Neuronal stem cell (in vitro differentiated cells): ENCODE measurements around the gene PSMB11. TPM values are rescaled to one million over a fixed set of nuclear protein-coding genes. Genes with fewer than 3 reads are reported as not detected.

ENCODE experiments used
- DNase-seq: peaks from one replicate; pipeline ENCODE4 v3.0.0-alpha.2; 2013; ENCODE audit warnings: low spot score
- H2AFZ ChIP-seq: one replicate; pipeline ENCODE4 v1.6.1; 2013; ENCODE audit warnings: mild to moderate bottlenecking, low read length, inconsistent platforms
- H2AK5ac ChIP-seq: 2 replicates; pipeline ENCODE4 v1.6.1; 2013; ENCODE audit warnings: low read depth, mild to moderate bottlenecking, inconsistent platforms, low read length, moderate library complexity, mixed read lengths
- H2BK120ac ChIP-seq: 2 replicates; pipeline ENCODE4 v1.6.1; 2013; ENCODE audit warnings: low read depth, mild to moderate bottlenecking, inconsistent platforms, low read length, moderate library complexity, mixed read lengths
- H2BK12ac ChIP-seq: one replicate; pipeline ENCODE4 v1.6.1; 2013; ENCODE audit warnings: low read length, inconsistent platforms
- H2BK15ac ChIP-seq: 2 replicates; pipeline ENCODE4 v1.6.1; 2013; ENCODE audit warnings: mild to moderate bottlenecking, low read length, inconsistent platforms, mixed read lengths
- H2BK5ac ChIP-seq: one replicate; pipeline ENCODE4 v1.6.1; 2013; ENCODE audit warnings: inconsistent platforms, mild to moderate bottlenecking, low read length, moderate library complexity
- H3K14ac ChIP-seq: one replicate; pipeline ENCODE4 v1.6.1; 2013; ENCODE audit warnings: low read length, inconsistent platforms
- H3K18ac ChIP-seq: 2 replicates; pipeline ENCODE4 v1.6.1; 2013; ENCODE audit warnings: low read length, inconsistent platforms
- H3K23ac ChIP-seq: 2 replicates; pipeline ENCODE4 v1.6.1; 2013; ENCODE audit warnings: low read depth, mild to moderate bottlenecking, mixed read lengths, low read length, inconsistent platforms; ENCODE audit not compliant: poor library complexity
- H3K27ac ChIP-seq: replicated peaks from 3 replicates; pipeline ENCODE4 v1.5.1; 2013; ENCODE audit warnings: low read length, inconsistent platforms
- H3K27me3 ChIP-seq, 3 experiments: 2 replicates each; pipeline ENCODE4 v1.6.1; 2013; ENCODE audit warnings: low read length in 3 of 3, mild to moderate bottlenecking in 2 of 3, inconsistent platforms in 1 of 3, low read depth in 1 of 3, mixed read lengths in 1 of 3, moderate library complexity in 1 of 3; ENCODE audit not compliant: control insufficient read depth in 3 of 3, insufficient read depth in 3 of 3
- H3K36me3 ChIP-seq, 2 donors: replicated peaks in 1 of 2; 2 replicates each; pipeline ENCODE4 v1.6.1; 2013; ENCODE audit warnings: low read length in 2 of 2; ENCODE audit not compliant: control insufficient read depth in 2 of 2, insufficient read depth in 2 of 2
- H3K4ac ChIP-seq: 2 replicates; pipeline ENCODE4 v1.6.1; 2013; ENCODE audit warnings: inconsistent platforms, mild to moderate bottlenecking, low read length, moderate library complexity
- H3K4me1 ChIP-seq, 2 donors: 1 replicate in 1 of 2; 2 replicates in 1 of 2; pipeline ENCODE4 v1.6.1; 2013; ENCODE audit warnings: low read length in 2 of 2, low read depth in 1 of 2; ENCODE audit not compliant: control insufficient read depth in 2 of 2, insufficient read depth in 1 of 2
- H3K4me2 ChIP-seq: one replicate; pipeline ENCODE4 v1.6.1; 2013; ENCODE audit warnings: mild to moderate bottlenecking, low read length, inconsistent platforms; ENCODE audit not compliant: insufficient read depth, poor library complexity, severe bottlenecking
- H3K4me3 ChIP-seq, 2 donors: 2 replicates each; pipeline ENCODE4 v1.5.1; 2013; ENCODE audit warnings: low read length in 2 of 2, mild to moderate bottlenecking in 2 of 2, inconsistent platforms in 1 of 2, moderate library complexity in 1 of 2
- H3K79me1 ChIP-seq: one replicate; pipeline ENCODE4 v1.6.1; 2013; ENCODE audit warnings: low read depth, mild to moderate bottlenecking, inconsistent platforms, low read length, moderate library complexity
- H3K9ac ChIP-seq: one replicate; pipeline ENCODE4 v1.6.1; 2013; ENCODE audit warnings: mild to moderate bottlenecking, low read depth, low read length, inconsistent platforms; ENCODE audit not compliant: poor library complexity
- H3K9me3 ChIP-seq, 2 donors: replicated peaks in 1 of 2; 2 replicates each; pipeline versions ENCODE3 to v1.6.1; 2013; ENCODE audit warnings: low read length in 2 of 2, mild to moderate bottlenecking in 2 of 2, inconsistent platforms in 1 of 2, low read depth in 1 of 2, mixed read lengths in 1 of 2, moderate library complexity in 1 of 2; ENCODE audit not compliant: control insufficient read depth in 2 of 2, insufficient read depth in 1 of 2
- H4K8ac ChIP-seq: one replicate; pipeline ENCODE4 v1.6.1; 2013; ENCODE audit warnings: low read depth, mild to moderate bottlenecking, inconsistent platforms, low read length, moderate library complexity
- H4K91ac ChIP-seq: one replicate; pipeline ENCODE4 v1.6.1; 2013; ENCODE audit warnings: low read length, low read depth, mild to moderate bottlenecking, inconsistent platforms; ENCODE audit not compliant: poor library complexity
- WGBS, 2 donors: extraction: QIAGEN DNeasy Blood & Tissue Kit; methylation state at CpG; one replicate each; pipeline ENCODE4 v1.1.7; 2013; ENCODE audit warnings: missing lambda C conversion rate in 2 of 2, mixed read lengths in 1 of 2; ENCODE audit not compliant: insufficient read length in 2 of 2, insufficient replicate concordance in 1 of 2; ENCODE audit errors: extremely low coverage in 2 of 2; 5-methylcytosine and 5-hydroxymethylcytosine counted together
- polyA plus RNA-seq, 2 experiments: library from polyadenylated mRNA; stranded (reverse); fragments of 200-250 nt; gene quantifications; one replicate each; pipeline ENCODE4 v1.2.3, GENCODE V29; 2013

Gene PSMB11, protein sequence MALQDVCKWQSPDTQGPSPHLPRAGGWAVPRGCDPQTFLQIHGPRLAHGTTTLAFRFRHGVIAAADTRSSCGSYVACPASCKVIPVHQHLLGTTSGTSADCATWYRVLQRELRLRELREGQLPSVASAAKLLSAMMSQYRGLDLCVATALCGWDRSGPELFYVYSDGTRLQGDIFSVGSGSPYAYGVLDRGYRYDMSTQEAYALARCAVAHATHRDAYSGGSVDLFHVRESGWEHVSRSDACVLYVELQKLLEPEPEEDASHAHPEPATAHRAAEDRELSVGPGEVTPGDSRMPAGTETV
- polyA plus RNA-seq (2013, experiment 1 of 2): not detected
- not detected for polyA plus RNA-seq (2013, experiment 2 of 2)

DNA sequence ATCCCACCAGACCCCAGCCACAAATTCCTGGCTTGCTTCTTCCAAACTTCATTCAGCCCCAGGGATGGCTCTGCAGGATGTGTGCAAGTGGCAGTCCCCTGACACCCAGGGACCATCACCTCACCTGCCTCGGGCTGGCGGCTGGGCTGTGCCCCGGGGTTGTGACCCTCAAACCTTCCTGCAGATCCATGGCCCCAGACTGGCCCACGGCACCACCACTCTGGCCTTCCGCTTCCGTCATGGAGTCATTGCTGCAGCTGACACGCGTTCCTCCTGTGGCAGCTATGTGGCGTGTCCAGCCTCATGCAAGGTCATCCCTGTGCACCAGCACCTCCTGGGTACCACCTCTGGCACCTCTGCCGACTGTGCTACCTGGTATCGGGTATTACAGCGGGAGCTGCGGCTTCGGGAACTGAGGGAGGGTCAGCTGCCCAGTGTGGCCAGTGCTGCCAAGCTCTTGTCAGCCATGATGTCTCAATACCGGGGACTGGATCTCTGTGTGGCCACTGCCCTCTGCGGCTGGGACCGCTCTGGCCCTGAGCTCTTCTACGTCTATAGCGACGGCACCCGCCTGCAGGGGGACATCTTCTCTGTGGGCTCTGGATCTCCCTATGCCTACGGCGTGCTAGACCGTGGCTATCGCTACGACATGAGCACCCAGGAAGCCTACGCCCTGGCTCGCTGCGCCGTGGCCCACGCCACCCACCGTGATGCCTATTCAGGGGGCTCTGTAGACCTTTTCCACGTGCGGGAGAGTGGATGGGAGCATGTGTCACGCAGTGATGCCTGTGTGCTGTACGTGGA is at the start of gene PSMB11:
TSS of gene PSMB11 (plus strand) at position 51 of the 804 bp plus-strand sequence. CDS start at position 65, 14 bp downstream.
- Histone ChIP-seq H3K9ac (peak within 1 kb of the TSS; percentile 63), H3K4me2 (no peak within 1 kb of the TSS), H3K23ac (peak within 1 kb of the TSS; percentile 73), H2BK120ac (no peak within 1 kb of the TSS), H3K14ac (peak within 1 kb of the TSS; percentile 50), H3K79me1 (peaks cover 2% of the 10 kb centered on the region), H3K4me1 (peaks cover 5 to 6% of the 10 kb centered on the region in 2 donors), H3K36me3 (peaks cover 0 to 4% of the 10 kb centered on the region in 2 donors), H2BK12ac (peak within 1 kb of the TSS; percentile 67), H2BK5ac (peak within 1 kb of the TSS; percentile 10), H3K4me3 (no peak within 1 kb of the TSS), H3K27me3 (no peaks in the 10 kb centered on the region), H2AK5ac (peak within 1 kb of the TSS; percentile 94), H4K91ac (no peak within 1 kb of the TSS), H2BK15ac (peak within 1 kb of the TSS; percentile 81), H3K9me3 (peaks cover 0 to 1% of the 10 kb centered on the region in 2 donors), H3K27ac (no peak within 1 kb of the TSS), H3K18ac (peak within 1 kb of the TSS; percentile 70), H3K4ac (peak within 1 kb of the TSS; percentile 89), H2AFZ (peak within 1 kb of the TSS; percentile 90), H4K8ac (peak within 1 kb of the TSS; percentile 17)
- no CpG with 5 or more reads among the region's 36 CpGs for WGBS, 2 donors
- no peak for DNase-seq

DNA sequence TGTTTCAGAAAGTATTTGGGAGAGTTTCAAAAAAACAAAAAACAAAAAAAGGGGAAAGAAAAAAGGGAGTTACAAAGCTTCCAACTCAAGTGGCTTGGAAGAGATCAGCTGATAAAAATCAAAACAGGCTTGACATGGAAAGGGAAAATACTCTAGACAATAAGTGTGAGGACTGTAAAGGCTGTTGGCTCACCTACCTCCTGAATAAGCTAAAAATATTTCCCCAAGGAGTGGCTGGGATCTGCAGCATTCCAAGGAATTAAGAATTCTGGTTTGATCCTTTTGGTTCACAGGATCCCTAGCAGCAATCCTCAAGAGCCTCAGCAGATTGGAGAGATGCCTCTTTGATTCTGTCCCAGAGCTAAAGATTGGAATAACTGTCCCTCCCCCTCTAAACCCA is 48.5 kb upstream of the PSMB11 start:
- peaks cover 1 to 17% of the 10 kb centered on the region in 2 donors for H3K36me3 ChIP-seq
- no peaks in the 10 kb centered on the region for H3K27me3 ChIP-seq
- no peak overlapping the region for H3K27ac ChIP-seq
- H2AFZ ChIP-seq: no peak overlapping the region
- no peak overlapping the region for H4K91ac ChIP-seq
- H2BK5ac ChIP-seq: no peak overlapping the region
- H3K18ac ChIP-seq: no peak overlapping the region
- H3K9me3 ChIP-seq: no peaks in the 10 kb centered on the region
- no peak overlapping the region for H3K4ac ChIP-seq
- no peak overlapping the region for H2BK12ac ChIP-seq
- peaks cover 0 to 4% of the 10 kb centered on the region in 2 donors for H3K4me1 ChIP-seq
- no peaks in the 10 kb centered on the region for H3K79me1 ChIP-seq
- H3K9ac ChIP-seq: no peak overlapping the region
- H2BK15ac ChIP-seq: no peak overlapping the region
- H2BK120ac ChIP-seq: no peak overlapping the region
- H3K4me2 ChIP-seq: no peak overlapping the region
- no peak overlapping the region for H2AK5ac ChIP-seq
- H4K8ac ChIP-seq: no peak overlapping the region
- H3K4me3 ChIP-seq: no peak overlapping the region
- no peak overlapping the region for H3K14ac ChIP-seq
- DNase-seq: no peak
- H3K23ac ChIP-seq: no peak overlapping the region

DNA sequence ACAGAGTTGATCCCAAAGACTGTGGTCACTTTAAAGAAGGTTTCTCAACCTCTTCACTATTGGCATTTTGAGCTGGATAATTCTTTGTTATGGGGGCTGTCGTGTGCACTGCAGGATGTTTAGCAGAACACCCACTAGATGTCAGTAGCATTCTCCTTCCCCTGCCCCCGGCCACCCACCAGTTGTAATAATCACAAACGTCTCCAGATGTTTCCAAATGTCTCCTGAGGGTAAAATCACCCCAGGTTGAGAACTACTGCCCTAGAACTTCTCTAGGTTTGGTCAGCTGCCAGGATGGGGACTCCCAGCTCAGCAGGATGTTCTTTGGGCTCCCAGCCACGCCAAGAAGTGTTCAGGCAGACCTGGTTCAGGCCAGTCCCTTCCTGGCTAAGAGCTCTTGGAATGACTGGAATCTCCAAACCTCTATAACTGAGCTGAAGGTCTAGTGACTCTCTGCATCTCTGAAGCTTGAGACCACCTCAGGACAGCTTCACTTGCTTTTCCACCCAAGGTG is 47.2 kb upstream of the PSMB11 start:
- Histone ChIP-seq H3K27me3 (no peaks in the 10 kb centered on the region), H2AK5ac (no peak overlapping the region), H3K14ac (no peak overlapping the region), H3K4ac (no peak overlapping the region), H2BK15ac (no peak overlapping the region), H3K27ac (no peak overlapping the region), H3K18ac (peak overlapping the region; percentile 31), H4K91ac (no peak overlapping the region), H2BK12ac (no peak overlapping the region), H3K9ac (no peak overlapping the region), H2BK120ac (no peak overlapping the region), H3K36me3 (peaks cover 1 to 9% of the 10 kb centered on the region in 2 donors), H3K23ac (no peak overlapping the region), H4K8ac (no peak overlapping the region), H2BK5ac (no peak overlapping the region), H3K4me2 (no peak overlapping the region), H3K9me3 (no peaks in the 10 kb centered on the region), H3K79me1 (no peaks in the 10 kb centered on the region), H3K4me1 (peaks cover 0 to 4% of the 10 kb centered on the region in 2 donors), H3K4me3 (no peak overlapping the region), H2AFZ (peak overlapping the region; percentile 50)
- DNase-seq: no peak
- no CpG with 5 or more reads among the region's 4 CpGs for WGBS, 2 donors
